AML-193 (cell line): ENCODE results near the gene FRS2.

Source experiments
- DNase-seq, 2 experiments: peaks; one replicate each; lab custom pipeline; 2025; lab: John Stamatoyannopoulos, UW

Gene FRS2

DNA sequence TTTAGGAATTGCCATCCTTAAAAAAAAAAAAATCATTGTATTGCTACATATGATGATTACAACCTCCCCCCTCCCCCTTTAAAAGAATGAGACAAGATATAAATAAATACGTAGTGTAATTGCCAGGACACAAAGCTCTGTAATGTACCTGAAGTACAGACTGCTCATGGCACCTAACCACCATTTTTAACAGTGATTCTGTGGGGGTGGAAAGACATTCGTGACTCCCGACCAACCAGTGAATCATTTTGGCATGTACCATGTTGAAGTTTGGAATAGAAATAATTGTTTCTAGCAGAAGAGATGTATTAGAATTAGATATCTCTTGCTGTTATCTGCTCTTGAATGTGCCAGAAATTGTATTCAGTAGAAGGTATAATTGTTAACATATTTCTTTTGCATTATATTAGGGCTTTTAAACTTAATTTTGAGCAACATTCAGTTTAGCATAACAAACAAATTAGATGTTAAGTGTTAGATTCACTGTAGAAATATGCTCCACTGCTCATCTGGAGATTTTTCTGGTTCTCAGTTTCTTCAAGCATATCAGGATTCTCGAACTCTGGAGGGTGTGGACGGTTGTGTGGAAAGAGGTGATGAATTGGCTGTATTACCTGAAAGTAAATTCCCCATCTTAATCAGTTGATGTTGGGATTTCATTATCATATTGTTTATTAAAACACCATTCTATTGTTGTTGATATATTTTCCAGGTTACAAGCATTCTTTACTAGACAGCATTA lies 31.1 kb downstream of the FRS2 start:
- no peak for DNase-seq

DNA sequence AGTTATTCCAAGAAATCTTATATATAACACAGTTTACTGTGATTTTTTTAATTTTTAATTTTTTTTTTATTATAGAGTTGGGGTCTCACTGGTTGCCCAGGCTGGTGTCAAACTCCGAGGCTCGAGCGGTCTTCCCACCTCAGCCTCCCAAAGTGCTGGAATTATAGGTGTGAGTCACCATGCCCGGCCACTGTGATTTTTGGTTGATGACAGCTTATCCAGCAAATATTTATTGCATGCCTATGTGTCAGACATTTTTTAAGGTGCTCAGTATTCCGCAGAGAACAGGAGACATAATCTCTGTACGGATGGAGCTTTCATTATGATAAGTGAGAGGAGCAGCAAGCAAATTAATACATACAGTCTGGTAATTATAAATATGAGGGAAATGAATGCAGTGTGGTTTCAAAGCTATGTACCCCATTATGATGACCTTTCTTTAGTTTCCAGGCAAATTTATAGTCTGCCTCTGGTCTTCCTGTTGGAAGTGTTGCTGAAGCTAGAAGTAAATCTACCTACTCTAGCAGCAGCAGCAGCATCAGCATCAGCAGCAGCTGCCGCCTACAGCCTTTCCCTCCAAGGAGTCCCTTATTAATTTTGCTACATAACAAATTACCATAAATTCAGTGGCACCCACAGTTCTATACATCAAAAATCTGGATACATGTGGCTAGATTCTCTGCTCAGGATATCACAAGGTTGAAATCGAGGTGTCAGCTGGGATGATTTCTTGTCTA lies 32.3 kb downstream of the FRS2 start:
- DNase-seq: no peak

DNA sequence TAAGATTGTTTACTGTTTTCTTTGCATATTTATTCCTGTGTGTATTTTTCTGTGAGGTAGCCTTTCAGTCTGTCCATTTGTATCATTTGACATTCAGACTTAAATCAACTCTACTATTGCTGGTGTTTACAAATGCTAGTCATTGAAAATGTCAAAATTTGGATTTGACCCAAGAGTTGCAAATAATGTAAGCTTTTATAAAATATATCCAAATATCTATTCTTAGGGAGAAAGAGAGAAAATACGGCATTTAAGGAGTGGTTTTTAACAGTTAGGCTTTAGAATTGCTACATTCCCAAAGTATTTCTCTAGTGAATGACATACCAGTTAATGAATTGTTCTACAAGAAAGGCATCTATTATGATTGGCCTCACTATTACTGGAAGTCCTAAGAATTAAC lies 37.9 kb downstream of the FRS2 start:
- no peak for DNase-seq

DNA sequence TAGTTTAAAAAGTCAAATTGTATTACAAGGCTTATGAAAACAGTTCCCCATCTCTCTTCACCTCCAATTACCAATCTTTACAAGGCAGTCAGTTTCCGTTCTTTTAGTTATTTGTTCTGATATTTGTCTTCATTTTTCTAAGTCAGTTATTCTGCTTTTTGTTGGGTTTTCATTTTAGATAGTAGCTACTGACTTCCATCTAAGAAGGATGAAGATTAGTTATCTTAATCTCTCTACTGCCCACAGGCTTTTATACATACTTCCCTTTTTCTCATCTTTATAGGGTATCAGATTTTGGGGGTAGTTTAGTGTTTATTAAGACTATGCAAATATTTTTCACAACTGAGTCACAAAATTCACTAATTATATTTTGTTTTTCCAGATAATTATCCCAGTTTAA lies 38.4 kb downstream of the FRS2 start:
- no peak for DNase-seq

DNA sequence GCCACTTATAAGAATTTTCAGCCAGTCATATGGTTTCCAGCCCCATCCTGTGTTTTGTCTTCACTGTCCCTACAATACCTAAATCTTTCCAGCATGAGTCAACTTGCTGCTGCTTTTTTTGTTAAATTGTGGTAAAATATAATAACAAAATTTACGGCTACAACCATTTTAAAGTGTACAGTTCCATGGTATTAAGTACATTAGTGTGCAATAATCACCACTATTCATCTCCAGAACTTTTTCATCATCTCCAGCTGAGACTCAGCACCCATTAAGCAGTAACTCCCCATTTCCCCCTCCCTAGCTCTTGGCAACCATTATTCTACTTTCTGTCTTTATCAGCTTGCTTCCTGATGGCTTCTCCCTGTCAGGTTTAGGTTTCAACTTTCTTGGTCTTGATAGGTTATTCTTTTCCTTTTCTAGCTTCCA lies 39.1 kb downstream of the FRS2 start:
- DNase-seq: no peak

DNA sequence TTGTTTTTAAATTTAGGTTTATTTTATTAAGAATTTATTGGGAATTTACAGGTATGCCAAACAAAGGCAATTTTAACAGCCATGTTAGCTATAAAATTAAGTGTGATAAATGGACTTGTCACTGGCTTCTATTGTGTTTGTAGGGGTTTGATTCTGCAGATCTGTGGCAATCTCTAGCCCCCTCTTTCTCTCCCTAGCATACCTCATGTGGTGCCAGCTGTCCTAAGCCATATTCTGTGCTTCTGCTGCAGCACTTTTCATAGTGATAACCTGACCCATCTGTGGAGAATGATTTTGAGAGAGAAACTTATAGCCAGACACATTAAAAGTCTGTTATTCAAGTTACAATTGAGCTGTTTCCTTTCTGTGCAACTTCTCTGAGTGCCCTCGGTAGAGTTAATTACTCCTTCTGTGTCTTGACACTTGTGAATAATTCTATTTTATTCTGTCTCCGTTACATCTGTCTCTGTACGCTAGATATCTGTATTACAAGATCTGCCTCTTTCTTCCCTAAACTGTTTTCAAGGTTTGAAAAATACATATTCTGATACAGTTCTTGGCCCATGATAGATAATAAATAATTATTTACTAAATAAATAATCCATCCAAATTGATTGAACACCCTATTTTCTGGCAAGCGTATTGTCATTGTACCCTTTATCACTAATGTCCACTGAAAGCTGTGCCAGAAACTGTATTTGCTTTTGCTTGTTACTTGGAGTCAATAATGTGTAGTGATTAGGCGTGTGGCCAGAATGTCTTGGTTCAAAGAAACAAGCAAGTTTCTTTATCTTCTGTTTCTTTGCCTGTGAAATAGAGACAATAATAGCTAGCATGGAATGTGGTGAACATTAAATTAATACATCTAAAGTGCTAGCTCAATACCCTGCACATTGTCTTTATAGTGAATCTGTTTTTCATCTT lies 40.0 kb downstream of the FRS2 start:
- DNase-seq: no peak

DNA sequence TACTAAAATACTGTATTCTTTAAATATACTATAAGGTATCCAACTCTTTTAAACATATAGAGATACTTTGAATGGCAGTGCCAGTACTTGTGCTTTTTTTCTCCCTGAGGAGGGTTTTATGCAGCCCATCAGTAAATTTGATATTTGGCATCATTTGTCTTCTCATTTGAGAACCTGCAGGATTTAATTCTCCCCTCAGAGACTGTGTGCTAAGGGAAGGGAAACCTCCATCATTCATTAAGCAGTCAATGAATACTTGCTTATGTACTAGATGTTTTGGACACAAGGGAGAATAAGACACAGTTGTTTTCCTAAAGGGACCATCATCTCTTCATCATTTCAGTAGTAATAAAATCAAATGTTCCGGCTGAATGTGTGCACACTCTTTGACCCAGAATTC lies 40.8 kb downstream of the FRS2 start:
- no peak for DNase-seq

DNA sequence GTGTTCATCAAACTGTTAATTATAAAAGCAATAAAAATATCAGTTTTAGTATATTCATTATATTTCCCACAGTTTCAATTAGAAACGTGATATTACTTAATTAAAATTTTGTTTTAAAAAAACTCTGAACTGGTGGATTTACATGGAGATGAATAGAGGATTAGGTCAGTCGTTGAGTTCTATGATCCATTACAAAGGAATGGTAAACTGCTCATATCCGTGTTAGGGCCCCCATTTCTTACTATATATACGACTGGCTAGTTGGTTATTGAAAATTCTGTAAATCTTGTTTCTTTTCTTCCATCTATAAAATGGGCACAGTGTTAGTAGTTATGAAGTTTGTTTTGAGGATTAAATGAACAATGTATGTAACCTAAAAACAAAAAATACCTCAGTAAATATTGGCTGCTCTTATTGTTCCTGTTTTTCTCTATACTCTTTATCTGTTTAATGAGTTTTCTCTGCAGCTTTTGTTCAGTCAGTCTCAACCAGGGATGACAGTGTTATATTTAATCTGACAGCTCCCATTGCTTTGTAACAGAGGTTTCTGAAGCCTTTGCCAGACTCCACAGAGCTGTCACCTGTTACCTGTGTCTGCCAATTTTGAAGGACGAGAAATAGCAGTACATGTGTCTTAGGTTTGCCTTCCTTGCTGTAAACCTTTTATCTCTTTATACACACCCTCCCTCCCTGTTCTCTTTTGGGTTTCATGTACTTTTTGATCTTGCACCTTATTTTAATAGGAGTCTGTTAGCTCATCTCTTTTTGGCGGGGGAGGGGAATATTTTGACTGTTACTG lies 41.5 kb downstream of the FRS2 start:
- DNase-seq: no peak

DNA sequence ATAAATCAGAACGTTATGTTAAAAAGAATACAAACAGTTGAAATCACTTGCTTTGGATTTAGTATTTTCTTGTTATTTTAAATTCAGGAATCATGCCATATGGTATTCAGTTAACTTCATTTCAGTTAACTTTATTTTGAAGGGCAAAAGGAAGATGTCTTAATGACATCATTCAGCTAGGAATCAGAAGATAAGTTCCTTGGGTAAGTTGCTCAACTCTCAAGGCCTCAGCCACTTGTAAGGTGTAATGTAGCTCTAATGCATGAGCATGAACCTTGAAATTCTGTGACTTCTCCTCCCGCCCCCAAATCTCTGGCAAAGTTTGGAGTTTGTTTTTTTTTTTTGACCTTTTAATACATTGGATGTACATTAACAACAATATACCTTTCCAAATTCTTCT lies 42.6 kb downstream of the FRS2 start:
- no peak for DNase-seq

DNA sequence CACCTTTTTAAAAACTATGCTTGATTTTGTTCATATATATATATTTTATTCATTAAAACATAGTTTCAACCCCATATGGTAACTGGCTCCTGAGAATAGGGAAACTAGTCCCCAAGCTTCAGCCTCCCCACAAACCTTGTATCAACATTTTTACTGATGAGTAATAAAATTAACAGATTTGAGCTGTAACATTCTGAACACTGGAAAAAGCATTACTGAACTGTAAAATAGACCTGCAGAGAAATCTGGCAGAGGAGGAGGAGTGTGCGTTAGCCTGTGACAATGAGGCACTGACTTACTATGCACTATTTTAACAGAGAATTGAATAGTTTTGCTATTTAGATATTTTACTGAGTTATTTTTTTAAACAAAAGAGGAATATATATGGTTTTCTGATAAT lies 43.1 kb downstream of the FRS2 start:
- DNase-seq: no peak

DNA sequence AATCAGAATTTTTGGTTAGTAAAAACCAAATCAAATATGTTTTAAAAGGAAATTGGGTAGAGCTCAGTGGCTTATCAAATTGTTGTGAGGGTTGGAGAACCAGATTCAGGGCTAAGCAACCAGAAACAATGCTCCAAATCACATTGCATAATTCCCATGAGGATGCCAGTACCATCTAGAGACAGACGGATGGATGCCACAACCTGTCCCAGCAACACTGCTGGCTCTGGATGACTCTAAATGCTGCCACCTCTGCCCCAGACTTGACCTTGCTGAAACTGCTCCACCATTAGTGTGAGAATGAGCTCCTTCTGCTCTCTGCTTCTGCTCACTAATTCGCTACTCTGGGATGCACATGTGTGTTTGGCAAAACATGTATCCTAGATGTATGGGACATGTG lies 43.9 kb downstream of the FRS2 start:
- no peak for DNase-seq

DNA sequence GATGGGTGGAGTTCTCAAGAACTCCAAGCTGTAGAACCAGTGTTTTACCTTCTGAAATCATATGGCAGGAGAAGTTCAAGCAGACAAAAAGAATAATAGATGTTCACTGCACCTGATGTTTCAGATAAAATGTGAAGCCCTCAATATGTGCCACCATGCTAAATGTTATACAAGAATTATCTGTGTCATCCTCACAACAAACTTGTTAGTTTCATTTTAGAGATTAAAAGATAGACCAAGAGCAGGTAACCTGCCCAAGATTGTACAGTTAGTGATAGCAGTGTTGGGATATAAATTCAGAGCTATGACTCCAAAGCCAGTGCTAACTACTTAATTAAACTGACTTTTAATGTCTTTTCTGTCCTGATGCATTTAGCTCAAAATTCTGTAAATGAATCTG lies 44.7 kb downstream of the FRS2 start:
- no peak for DNase-seq

DNA sequence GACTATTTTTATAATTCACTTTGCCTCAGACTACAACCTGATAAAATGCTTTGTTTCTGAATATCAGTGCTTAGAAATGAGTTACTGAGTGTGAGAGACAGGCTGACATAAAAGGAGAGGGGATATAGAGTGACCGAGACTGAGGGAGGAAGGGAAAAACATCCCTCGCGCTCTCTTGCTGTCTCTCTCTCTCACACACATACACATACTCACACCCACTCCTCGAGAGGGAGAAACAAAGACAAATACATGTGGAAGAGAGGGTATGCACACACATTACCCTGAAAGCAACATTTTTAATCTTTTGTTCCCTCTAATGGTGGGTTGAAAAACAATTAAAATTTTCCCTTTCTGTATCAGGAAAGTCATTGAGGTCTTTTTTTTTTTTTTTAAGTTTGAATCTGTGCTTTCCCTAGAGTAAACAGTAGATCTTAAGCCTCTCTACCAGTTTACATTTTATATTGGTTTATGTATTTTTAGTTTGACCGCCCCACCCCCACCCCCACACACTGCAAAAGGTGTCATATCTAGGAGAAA lies 45.3 kb downstream of the FRS2 start:
- DNase-seq: no peak

DNA sequence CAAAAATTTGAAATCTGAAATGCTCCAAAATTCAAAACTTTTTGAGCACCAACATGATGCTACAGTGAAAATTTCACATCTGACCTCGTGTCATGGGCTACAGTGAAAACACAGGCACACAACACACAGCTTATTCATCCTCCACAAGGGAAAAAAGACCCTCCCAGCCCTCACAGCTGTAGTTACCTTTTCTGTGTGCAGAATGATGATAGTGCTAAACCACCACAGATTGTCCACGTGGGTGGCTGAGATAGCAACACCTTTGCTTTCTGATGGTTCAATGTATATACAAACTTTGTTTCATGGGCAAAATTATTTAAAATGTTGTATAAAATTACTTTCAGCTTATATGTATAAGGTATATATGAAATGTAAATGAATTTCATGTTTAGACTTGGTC lies 46.8 kb downstream of the FRS2 start:
- DNase-seq: no peak

DNA sequence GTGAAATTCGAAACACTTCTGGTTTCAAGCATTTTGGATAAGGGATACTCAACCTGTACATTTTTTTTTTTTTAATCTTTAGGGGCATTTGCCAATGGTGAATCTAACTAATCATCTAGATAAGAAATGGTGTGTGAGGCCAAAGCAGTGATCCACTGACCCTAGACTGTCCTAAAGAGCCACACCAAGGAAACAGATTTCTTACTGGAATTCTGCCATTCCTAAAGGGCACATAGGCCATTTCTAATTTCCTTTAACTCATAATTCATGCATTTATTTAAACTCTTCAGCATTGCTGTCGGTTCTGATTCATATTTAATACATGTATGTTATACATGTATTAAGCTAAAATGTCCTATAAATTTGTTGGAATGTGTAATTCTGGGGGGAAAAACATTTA lies 47.2 kb downstream of the FRS2 start:
- no peak for DNase-seq

DNA sequence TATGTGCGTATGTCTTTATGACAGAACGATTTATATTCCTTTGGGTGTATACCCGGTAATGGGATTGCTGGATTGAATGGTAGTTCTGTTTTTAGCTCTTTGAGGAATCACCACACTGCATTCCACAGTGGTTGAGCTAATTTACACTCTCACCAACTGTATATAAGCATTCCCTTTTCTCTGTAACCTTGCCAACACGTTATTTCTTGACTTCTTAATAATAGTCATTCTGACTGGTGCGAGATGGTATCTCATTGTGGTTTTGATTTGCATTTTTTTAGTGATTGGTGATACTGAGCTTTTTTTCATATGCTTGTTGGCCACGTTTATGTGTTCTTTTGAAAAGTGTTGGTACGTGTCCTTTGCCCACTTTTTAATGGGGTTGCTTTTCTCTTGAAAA lies 49.7 kb downstream of the FRS2 start:
- no peak for DNase-seq

DNA sequence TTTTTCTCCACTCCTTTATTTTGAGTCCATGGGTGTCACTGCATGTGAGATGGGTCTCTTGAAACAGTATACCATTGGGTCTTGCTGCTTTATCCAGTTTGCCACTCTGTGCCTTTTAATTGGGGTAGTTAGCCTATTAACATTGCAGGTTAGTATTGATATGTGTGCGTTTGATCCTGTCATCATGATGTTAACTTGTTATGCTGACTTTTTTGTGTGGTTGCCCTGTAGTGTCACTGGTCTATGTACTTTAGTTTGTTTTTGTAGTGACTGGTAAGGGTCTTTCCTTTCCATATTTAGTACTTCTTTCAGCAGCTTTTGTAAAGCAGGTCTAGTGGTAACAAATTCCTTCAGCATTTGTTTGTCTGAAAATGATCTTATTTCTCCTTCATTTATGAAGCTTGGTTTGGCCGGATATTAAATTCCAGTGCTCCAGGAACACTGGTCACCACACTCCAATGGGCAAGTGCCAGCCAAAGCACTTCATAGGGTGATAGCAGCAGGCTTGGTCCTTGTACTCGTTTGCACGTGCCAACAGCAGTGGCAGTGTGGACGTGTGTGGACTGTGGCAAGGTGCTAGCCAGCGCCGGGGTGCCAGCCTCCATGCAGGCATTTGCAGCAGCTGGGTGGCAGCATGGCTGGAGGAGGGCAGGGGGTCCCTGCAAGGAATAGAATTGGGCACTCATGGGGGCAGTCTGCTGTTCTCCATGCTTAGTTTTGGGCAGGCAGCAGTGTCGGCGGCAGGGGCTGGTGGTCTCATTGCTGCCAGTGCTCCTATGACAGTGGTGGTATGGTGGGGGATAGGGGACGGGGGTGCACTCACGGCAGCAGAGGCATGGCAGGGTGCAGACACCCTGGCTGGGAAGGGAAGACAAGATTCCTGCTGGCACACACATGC lies 53.5 kb downstream of the FRS2 start:
- no peak for DNase-seq

DNA sequence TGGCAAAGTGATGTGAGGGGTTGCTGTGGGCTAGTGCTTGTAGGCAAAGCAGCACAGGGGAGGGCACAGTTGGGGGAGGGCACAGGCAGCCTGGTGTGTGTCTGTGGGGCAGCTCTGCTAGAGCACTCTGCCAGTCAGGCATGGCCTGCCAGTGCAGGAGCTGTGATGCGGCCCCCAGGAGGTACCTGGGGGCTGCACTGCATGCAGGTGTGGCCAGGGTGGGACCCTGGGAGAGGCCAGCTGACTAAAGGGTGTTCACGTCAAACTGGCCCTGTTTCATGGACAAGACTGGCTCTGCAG lies 54.1 kb downstream of the FRS2 start:
- DNase-seq: no peak

DNA sequence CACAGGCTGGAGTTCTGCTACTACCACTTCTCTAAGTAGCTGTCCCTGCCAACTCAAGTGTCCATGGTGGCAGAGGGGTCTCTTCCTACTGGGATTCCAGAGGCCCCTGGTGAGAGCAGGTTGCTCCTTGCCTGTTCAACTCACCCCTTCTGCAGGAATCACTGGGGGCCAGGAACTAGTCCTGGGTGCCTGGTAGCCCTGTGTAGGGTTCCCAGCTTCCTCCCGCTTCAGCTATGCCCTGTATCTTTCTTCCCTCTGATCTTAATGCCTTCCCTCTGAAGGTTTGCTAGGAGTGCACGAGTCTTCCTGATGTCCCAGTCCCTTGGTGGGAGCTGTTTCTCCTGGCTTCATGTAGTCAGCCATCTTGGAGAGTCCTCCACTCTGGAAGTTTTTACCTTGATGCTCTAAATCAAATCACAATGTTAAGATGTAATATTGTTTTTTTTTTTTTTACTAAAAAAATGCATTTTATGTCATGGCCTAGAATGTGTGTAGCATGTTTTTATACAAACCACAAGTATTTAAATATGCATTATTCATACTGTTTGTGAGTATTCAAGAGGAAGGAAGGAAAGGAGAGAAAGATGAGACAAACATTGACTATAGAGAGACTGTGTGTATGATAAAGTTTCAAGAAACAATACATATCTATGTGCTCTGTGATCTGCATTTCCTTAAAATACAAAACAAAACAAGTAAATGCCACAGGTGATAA lies 54.7 kb downstream of the FRS2 start:
- DNase-seq: no peak
